GDM1 (cell line): ENCODE results near the gene COX18.

Experiments used
- DNase-seq: peaks from one replicate; lab custom pipeline; 2025; lab: John Stamatoyannopoulos, UW

COX18 gene

DNA sequence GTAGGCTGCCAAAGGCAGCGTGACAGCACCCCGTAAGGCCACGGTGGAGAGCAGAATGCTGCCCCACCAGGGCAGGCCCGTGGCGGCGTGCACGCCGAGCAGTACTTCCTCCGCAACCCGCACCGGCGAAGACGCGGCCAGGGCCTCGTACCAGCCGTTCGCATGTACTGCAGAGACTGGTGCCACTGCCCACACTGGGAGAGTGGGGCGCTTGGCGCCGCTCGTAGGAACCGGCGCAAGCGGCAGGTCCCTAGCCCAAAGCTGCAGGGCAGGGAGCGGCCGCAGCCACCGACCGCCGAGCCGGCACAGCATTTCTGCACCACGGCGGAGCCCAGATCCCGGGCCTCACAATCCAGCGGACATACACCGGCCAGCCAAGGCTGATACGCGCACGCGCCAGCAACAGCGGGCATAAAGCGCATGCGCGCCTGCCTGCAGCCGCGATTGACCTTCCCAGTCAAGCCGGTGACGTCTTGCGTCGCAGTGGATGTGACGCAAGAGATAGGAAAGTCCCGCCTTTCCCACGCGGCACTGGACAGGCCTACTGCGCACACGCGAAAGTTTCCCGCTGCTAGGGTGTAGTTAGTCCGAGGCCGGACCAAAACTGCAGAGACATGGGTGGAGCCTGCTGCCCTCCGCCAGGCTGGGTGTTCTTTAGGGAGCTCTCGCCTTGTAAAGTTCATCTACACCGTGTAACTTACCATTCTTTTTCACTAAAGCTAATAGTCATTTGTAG lies at the start of gene COX18:
Gene COX18 (minus strand): TSS at position 379 of the 736 bp plus-strand sequence. CDS start 67 bp downstream, at position 312.
- DNase-seq: peak; percentile 97

DNA sequence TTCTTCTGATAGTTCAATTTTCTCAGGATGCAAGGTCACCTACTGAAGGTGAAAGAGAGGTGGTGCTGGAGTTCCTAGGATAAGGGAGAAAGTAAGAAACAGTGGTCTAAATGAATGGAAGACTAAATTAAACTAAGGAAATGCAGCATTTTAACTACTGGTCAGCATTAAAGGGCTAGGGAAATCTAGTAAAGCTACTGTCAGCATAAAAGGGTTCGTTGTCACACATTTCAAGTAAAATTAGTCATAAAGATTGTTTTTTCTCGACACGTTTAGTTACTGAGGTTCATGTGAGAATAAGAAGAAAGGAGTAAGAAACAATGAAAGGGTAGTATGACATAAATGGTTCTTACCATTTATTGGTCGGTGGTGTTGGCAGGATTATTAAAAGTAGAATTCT lies 40.0 kb upstream of the COX18 start:
- DNase-seq: no peak

- DNase-seq: no peak
Observed at GRCh38 chr4:73104695-73105094, 35.2 kb upstream of the COX18 start.

GRCh38 chr4:73103799-73104503 lies 34.4 kb upstream of the COX18 start:
- no peak for DNase-seq

DNA sequence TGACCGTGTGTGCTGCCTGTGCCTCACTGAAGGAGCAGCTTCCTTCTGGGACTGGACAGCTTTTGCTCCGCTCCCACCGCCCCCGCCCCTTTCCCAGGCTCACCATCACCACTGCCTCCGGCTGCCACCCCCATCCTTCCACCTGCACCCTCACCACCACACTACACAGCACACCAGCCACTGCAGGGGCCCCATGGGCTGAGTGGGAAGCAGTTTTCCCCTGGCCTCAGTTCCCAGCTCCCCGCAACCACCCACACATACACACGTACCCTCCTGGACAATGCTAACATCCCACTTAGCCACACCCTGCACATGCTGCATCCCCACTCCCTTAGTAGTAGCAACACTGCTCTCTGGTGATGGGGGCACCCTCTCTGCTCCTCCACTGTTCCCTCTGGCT lies 29.6 kb upstream of the COX18 start:
- DNase-seq: no peak

GRCh38 chr4:73098713-73099112 lies 29.2 kb upstream of the COX18 start:
- no peak for DNase-seq

DNA sequence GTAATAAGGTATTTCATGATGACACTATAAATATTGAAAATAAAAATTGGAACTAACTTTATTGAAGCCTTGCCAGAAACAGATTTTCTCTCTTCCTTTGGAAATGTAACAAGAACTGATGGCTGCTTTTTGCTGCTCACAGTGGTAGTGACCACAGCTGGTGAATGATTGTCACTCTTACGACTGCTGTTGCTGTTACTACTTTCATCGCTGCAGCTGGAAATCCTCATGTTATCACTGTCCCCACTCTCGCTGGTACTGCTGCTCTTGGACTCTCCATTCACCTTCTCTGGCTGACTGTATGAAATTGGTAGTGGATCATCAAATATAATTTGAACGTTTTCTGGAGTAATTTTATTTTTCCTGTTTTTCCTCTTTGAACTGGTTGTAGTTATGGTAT lies 28.5 kb upstream of the COX18 start:
- no peak for DNase-seq

GRCh38 chr4:73092868-73093267 lies 23.4 kb upstream of the COX18 start:
- DNase-seq: no peak

DNA sequence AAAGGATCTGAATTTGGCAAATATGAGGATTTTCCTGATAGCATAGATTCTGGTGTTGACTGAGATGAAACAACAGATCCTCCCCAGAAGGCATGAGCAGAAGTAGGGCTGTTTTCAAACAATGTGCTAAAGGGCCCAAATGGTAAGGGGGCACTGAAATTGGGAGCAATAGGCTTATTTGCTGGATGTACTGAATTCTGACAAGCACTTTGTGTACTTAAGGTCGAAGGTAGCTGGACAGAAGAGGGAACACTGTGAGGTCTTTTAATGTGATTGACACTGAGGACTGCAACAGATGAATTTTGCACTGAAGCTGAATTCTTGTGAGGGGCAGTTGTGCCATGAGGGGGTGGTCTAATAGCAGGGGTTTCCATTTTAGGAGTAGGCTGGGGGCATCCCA lies 21.2 kb upstream of the COX18 start:
- no peak for DNase-seq

DNA sequence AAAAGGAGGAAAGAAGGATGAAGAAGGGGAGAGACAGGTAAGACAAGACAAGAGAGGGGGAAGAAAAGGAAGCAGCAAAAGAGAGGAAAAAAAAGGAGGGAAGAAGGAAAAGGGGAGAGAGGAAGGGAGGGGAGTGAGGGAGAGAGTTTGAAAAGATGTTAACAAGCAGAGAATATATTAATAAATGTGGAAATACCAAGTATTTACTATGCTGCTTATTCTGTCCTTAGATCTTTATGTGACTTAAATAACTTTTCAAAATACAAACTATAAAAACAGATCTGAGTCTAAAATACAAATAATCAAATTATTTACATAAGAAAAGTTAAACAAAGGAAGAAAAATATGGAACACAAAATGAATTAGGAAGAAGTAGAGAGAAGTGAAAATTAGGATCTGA lies 18.4 kb upstream of the COX18 start:
- DNase-seq: no peak

DNA sequence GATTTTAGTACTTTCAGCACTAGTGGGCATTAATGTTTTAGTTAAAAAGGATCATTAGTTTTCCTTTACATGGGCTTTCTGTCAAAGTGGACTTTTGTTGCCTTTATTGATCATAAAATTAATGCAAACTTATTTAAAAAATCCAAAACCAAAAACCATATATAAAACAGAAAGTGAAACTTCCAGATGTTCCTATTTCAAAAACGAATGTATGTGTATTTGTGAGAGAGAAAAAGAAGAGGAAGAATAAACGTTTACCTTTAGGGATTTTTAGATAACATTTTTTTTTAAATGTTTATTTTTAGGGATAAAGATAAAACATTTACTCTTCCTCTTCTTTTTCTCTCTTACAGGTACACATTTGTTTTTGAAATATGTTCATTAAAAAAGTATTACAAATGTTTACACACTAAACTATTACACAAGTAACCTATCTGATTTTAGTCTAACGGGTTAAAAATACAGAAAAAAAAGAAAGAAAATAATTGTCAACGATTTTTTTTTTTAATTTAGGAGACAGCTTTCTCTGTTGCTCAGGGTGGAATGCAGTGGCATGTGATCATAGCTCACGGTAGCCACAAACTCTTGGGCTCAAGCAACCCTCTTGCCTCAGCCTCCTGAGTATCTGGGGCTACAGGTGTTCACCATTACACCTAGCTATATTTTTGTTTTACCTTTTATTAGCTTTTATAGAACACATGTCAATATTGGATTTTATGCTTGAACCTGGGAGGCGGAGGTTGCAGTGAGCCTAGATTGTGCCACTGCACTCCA lies 16.8 kb upstream of the COX18 start:
- no peak for DNase-seq

DNA sequence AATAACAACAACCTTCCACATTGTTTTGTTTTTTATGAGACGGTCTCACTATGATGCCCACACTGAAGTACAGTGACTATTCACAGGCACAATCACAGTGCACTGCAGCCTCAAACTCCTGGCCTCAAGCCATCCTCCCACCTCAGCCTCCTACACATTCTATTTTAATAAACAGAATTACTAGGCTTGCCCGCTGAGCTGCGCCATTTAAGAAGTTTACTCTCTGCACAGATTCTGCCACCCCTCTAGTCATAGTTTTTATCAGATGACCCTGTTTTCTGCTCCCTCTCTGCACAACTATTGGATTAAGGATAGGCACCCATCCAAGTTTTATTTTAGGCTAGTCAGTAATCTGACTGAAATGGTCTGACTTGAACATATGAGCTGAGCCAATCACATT lies 11.3 kb upstream of the COX18 start:
- DNase-seq: no peak

DNA sequence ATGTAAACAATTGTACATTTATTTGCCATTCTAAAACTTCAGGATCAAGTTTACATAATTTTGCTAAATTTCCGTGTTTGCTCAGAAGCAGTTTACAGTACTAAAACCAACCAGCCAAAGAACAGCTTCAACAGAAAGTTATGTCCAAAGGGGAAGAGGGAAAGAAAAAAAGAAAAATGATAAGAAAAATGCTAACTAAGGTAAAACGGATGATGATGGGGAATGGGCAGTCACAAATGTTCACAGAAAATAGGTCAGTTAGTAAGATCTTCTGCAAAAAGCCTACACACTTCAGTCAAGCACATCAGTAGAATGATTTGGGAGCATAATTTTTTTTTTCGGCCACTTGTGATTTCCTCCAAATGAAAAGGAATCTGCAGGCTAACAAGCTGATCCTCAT lies 6.3 kb upstream of the COX18 start:
- no peak for DNase-seq

DNA sequence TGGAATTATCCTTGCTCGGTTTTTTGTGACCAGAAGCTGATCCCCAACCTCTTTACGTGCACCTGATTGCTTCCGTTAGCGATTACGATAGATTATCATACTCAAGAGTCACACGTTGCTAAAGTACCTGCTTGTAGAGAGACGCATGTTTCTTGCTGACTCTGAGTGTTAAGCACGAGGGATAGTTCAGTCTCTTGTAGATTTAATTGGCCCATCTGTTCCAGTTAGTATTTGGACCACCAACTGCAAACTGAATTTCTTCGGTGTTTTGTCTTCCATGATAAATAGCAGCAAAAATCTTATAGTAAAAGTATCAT lies 516 bp upstream of the COX18 start:
- DNase-seq: no peak

DNA sequence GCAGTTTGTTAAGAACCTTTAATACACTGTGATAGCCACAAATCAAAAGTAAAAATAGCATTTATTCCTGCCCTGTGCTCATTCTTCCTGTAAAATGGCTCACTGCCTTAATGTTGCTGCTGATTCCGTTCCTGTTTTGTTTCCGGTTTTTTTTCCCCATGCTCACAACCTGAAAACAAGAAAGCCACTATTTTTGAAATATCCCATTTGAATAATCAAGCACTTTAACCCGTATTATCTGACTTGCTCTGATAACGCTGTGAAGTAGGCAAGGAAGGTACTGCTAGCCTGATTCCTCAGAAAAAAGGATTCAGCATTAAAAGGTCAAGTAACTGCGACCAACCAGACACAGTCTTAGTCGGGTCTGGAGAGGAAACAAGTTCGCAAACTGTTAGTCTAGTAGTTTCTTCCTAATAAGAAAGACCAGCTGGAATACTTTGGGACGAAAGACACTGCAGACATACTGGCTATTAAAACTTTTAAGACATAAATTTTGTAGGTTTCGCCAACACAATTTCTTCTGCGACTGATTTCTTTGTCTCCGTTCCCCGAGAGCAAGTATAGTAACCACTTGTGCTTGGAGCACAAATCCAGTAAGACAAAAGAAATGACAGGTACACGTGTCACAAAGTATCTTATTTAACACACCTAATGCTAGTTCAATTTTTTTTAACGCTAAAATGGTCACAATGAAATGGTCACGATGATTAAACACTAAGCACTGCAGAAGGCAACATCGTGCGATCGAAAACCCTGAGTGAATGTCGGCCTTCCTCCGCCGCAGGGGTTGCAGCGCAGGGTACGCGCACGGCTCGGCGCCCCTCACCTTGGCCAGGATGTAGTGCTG lies 802 bp downstream of the COX18 start:
- DNase-seq: no peak

GRCh38 chr4:73067971-73068394 lies 1.5 kb downstream of the COX18 start:
- no peak for DNase-seq

DNA sequence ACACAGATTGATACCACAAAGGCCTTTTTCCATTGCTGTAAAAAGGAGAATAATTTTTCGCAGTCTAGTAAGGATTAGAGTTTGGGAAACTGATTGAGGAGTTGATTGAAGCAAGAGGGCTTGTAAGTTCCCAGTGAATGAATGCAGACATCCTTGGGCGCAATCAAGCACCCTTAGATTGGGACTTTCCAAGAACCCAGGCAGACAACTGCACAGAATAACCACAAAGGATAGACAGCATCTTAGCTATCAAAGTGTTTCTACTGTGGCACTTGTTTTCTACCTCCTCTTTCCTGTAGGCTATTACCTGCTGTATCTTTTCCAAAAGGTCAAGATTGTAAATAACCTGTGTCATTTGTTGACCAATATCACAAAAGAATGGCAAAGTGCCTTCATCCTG lies 2.6 kb downstream of the COX18 start:
- DNase-seq: no peak

- no peak for DNase-seq
Observed at GRCh38 chr4:73066445-73066844, 3.1 kb downstream of the COX18 start.

DNA sequence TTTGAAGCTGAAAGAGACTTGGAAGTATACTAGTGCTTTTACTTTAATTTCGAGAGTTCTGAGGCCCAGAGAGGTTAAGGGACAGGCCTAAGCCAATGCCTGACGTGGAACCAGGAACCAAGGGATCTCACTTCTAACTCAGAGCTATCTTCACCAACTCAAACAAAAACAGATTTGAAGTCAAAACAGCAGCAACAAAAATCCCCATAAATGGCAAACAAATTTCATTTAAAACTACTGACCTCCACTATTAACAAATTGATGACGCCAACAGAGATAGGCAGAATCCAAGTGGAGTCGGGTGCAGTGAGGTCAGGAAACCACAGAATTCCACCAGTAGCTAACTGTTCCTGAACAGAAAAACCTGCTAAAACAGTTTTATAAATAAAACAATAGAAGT lies 5.0 kb downstream of the COX18 start:
- DNase-seq: no peak

GRCh38 chr4:73055241-73055897 lies 14.1 kb downstream of the COX18 start:
- DNase-seq: no peak

GRCh38 chr4:73053974-73054480 lies 15.5 kb downstream of the COX18 start:
- no peak for DNase-seq
